ENCODE data around the gene SIPA1L3.

SIPA1L3 gene

GRCh38 chr19:37933937-37934358 lies 26.9 kb downstream of the SIPA1L3 start:
- DNase-seq = no peak
- H3K4me2 ChIP-seq (ENCODE audit: low read depth, low read length) = no peak overlapping the region
- no peaks in the 10 kb centered on the region for H3K27me3 ChIP-seq (replicated peaks; ENCODE audit: insufficient read depth, low read length)
- no peak overlapping the region for H3K4me3 ChIP-seq (ENCODE audit: low read length)
- no peaks in the 10 kb centered on the region for H3K9me2 ChIP-seq (replicated peaks; ENCODE audit: insufficient read depth, low read length)
- TF ChIP-seq EZH2 (optimal IDR thresholded peaks at IDR 0.05; ENCODE audit: low read depth, low read length) (no peak), EZH2phosphoT487 (IDR thresholded peaks at IDR 0.05; ENCODE audit: low read length) (no peak)
- TF ChIP-seq, protein P1, sequence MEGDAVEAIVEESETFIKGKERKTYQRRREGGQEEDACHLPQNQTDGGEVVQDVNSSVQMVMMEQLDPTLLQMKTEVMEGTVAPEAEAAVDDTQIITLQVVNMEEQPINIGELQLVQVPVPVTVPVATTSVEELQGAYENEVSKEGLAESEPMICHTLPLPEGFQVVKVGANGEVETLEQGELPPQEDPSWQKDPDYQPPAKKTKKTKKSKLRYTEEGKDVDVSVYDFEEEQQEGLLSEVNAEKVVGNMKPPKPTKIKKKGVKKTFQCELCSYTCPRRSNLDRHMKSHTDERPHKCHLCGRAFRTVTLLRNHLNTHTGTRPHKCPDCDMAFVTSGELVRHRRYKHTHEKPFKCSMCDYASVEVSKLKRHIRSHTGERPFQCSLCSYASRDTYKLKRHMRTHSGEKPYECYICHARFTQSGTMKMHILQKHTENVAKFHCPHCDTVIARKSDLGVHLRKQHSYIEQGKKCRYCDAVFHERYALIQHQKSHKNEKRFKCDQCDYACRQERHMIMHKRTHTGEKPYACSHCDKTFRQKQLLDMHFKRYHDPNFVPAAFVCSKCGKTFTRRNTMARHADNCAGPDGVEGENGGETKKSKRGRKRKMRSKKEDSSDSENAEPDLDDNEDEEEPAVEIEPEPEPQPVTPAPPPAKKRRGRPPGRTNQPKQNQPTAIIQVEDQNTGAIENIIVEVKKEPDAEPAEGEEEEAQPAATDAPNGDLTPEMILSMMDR (IDR thresholded peaks at IDR 0.05; ENCODE audit: low read length) = no peak
- no peaks in the 10 kb centered on the region for H3K9me3 ChIP-seq (replicated peaks; ENCODE audit: insufficient read depth, low read length)
- H3K9ac ChIP-seq (ENCODE audit: low read length) = no peak overlapping the region
- peaks cover 16% of the 10 kb centered on the region for H3K4me1 ChIP-seq (ENCODE audit: low read length)
- no peaks in the 10 kb centered on the region for H3K36me3 ChIP-seq (replicated peaks; ENCODE audit: insufficient read depth, low read length)
- H4K20me1 ChIP-seq (ENCODE audit: insufficient read depth, low read length) = no peaks in the 10 kb centered on the region
- H3K27ac ChIP-seq (ENCODE audit: low read length) = no peak overlapping the region
- peaks cover 9% of the 10 kb centered on the region for H3K79me2 ChIP-seq (ENCODE audit: low read length)
- H3F3A ChIP-seq (ENCODE audit: insufficient read depth, low read length) = peaks cover 4% of the 10 kb centered on the region
- H2AFZ ChIP-seq (ENCODE audit: low read length) = no peak overlapping the region

GRCh38 chr19:37935341-37935740 lies 28.3 kb downstream of the SIPA1L3 start:
- no peaks in the 10 kb centered on the region for H3K9me2 ChIP-seq (replicated peaks; ENCODE audit: insufficient read depth, low read length)
- H3K79me2 ChIP-seq (ENCODE audit: low read length) = peaks cover 9% of the 10 kb centered on the region; the same call in 1 of the 2 replicates
- no peaks in the 10 kb centered on the region for H3K36me3 ChIP-seq (replicated peaks; ENCODE audit: insufficient read depth, low read length)
- no peaks in the 10 kb centered on the region for H3K9me3 ChIP-seq (replicated peaks; ENCODE audit: insufficient read depth, low read length)
- H2AFZ ChIP-seq (ENCODE audit: low read length) = no peak overlapping the region
- peaks cover 15% of the 10 kb centered on the region; the same call in 1 of the 2 replicates for H3K4me1 ChIP-seq (ENCODE audit: low read length)
- no peaks in the 10 kb centered on the region for H4K20me1 ChIP-seq (ENCODE audit: insufficient read depth, low read length)
- H3K9ac ChIP-seq (ENCODE audit: low read length) = no peak overlapping the region
- H3F3A ChIP-seq (ENCODE audit: insufficient read depth, low read length) = peaks cover 4% of the 10 kb centered on the region
- H3K4me2 ChIP-seq (ENCODE audit: low read depth, low read length) = no peak overlapping the region
- no peak overlapping the region for H3K4me3 ChIP-seq (ENCODE audit: low read length)
- no peak for DNase-seq
- no peak overlapping the region for H3K27ac ChIP-seq (ENCODE audit: low read length)
- no peak for TF ChIP-seq EZH2 (optimal IDR thresholded peaks at IDR 0.05; ENCODE audit: low read depth, low read length)
- TF ChIP-seq, protein P1 (IDR thresholded peaks at IDR 0.05; ENCODE audit: low read length) = no peak
- no peak for TF ChIP-seq EZH2phosphoT487 (IDR thresholded peaks at IDR 0.05; ENCODE audit: low read length)
- no peaks in the 10 kb centered on the region for H3K27me3 ChIP-seq (replicated peaks; ENCODE audit: insufficient read depth, low read length)

GRCh38 chr19:37936166-37936565 lies 29.2 kb downstream of the SIPA1L3 start:
- Histone ChIP-seq H4K20me1 (ENCODE audit: insufficient read depth, low read length) (no peaks in the 10 kb centered on the region), H3K9ac (ENCODE audit: low read length) (no peak overlapping the region), H3K9me3 (replicated peaks; ENCODE audit: insufficient read depth, low read length) (no peaks in the 10 kb centered on the region), H3F3A (ENCODE audit: insufficient read depth, low read length) (peaks cover 4% of the 10 kb centered on the region), H3K4me2 (ENCODE audit: low read depth, low read length) (no peak overlapping the region), H3K4me1 (ENCODE audit: low read length) (peaks cover 15% of the 10 kb centered on the region; the same call in 1 of the 2 replicates), H3K27ac (ENCODE audit: low read length) (no peak overlapping the region), H3K4me3 (ENCODE audit: low read length) (no peak overlapping the region), H2AFZ (ENCODE audit: low read length) (no peak overlapping the region), H3K9me2 (replicated peaks; ENCODE audit: insufficient read depth, low read length) (no peaks in the 10 kb centered on the region), H3K27me3 (replicated peaks; ENCODE audit: insufficient read depth, low read length) (no peaks in the 10 kb centered on the region), H3K79me2 (ENCODE audit: low read length) (peaks cover 9% of the 10 kb centered on the region; the same call in 1 of the 2 replicates), H3K36me3 (replicated peaks; ENCODE audit: insufficient read depth, low read length) (no peaks in the 10 kb centered on the region)
- TF ChIP-seq, protein P1 (IDR thresholded peaks at IDR 0.05; ENCODE audit: low read length) = no peak
- no peak for DNase-seq
